T1000 (cell line): ENCODE measurements around the gene CHI3L1.

Source experiments
- DNase-seq: peaks from one replicate; lab custom pipeline; 2025; ENCODE audit warnings: mixed read lengths; lab: John Stamatoyannopoulos, UW

Gene CHI3L1

DNA sequence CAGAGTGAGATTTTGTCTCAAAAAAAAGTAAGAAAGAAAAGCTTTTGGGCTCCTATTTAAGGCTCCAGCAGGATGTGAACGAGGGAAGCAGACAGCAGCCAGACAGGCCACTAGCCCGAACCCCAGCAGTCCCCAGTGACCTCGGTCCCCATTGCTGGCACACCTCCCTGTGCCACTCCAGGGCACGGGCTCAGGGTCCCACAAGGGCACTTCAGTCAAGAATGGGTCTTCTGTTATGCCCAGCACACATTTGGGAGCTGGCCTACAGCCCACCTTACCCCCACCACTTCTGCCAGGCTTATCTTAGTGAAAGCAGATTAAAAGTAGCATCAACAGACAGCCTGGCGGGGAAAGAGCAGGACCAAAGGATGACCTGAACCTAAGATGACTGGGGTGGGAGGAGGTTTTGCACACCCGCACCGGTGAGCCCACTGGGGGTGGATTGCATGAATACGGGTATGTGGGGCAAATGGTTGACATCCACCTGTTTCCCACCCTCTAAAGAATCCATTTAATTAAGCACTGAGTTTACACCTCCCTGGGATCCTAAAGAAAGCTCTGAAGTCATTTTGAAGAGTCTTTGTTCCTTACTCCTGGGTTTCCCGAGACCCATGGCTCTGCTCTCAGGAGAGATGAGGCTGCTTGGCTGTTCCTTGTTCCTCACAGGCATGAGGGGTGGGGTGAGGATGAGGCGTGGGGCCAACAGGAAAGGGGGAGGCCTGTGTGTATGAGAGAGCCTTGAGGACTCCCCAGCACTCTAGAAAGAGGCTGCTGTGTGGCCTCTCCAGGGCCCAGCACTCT lies 4.7 kb downstream of the CHI3L1 start:
- no peak for DNase-seq

DNA sequence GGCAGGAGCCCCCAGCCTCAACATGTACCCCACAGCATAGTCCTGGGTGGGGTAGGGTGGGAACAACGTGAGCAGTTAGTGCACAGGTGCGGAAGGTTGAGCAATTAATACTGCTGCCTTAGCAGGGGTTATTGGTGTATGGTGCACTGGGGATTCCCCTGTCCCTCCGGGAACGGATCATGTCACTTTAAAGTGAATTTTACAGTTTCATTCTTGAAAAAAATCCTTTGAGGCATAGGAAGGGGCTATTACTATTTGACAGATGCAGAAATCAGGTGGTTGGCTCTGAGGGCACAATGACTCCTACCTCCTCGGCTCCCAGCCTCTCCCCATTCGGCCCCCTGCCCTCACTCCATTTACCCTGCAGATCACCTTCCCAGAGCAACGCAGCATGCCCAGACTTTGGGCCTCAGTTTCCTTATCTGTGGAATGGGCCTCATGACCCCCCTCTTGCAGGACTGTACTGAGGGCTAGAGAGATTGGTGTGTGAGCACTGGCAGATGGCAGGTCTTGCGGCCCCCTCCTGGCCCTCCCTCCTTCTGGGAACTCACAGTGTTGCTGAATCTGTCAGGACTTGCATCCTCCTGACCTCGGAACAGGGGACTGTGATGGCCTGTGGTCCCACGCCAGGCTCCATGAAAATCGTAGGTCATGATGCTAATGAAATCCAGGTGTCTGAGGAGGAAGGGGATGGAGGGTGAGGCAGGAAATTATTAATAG lies 5.7 kb downstream of the CHI3L1 start:
- no peak for DNase-seq

DNA sequence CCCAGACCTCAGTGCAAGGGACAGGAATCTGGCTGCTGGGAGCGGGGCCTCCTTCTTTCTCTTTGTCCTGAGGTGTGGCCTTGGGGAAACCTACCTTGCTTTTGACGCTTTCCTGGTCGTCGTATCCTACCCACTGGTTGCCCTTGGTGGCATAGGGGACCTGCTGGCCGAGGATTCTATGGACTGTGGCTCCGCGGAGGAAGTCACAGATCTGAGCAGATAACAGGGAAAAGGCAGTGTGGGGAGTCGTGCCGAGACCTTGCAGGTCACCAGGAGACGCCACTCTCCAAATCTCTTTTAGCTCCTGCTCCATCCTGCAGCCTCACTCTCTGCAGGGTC lies 6.9 kb downstream of the CHI3L1 start:
- DNase-seq: no peak

DNA sequence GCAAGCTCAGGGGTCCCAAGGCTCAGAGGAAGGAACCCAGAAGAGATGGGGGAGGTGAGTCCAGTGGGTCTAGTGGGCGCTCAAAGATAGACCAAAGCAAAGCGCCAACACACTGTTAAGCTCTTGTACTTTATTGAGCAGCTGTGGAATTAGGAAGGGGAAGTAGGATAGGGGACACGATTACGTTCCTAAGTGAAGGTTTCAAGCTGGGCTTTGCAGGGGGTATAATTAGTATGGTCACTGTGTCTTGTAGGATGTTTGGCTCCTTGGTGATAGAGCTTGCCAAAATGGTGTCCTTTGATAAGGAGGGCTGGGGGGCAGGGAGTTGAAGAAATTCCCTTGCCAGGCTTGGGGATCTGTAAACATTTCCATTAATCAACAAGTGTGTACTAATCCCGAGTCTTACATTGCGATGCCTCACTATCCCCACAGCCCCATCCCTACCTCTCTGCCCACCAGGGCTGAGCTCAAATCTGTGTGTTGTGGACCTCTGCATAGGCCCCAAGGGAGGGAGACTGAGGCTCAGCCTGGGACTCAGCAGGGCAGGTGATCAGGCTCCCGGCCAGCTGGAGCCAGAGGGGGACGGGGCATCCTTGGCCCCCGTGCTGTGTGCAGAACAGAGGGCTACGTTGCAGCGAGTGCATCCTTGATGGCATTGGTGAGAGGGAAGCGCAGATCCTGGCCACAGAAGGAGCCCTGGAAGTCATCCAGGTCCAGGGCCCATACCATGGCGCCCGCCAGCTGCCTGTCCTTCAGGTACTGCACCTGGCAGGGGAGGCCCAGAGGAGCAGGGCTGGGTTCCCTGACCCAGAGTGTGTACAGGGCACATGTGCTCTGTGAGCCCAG lies 7.5 kb downstream of the CHI3L1 start:
- no peak for DNase-seq

DNA sequence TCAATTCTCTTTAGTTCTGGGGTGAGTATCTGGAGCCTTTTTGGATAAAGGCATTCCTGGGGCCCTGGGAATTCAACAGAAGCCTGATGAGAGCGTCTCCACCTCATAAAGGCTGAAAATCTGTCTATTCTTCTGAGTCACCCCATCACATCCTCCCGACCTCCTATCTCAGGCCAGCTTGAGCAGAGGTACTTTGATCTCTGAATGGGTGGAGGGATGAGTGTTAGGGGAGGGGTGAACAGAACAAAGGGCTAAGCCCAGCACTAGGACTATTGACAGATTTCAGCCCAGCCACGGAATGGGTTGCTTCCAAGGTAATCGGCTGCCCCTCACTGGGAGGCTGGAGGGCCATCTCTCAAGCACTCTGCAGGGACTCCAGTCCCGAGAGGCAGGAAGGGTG lies 8.4 kb downstream of the CHI3L1 start:
- DNase-seq: no peak

DNA sequence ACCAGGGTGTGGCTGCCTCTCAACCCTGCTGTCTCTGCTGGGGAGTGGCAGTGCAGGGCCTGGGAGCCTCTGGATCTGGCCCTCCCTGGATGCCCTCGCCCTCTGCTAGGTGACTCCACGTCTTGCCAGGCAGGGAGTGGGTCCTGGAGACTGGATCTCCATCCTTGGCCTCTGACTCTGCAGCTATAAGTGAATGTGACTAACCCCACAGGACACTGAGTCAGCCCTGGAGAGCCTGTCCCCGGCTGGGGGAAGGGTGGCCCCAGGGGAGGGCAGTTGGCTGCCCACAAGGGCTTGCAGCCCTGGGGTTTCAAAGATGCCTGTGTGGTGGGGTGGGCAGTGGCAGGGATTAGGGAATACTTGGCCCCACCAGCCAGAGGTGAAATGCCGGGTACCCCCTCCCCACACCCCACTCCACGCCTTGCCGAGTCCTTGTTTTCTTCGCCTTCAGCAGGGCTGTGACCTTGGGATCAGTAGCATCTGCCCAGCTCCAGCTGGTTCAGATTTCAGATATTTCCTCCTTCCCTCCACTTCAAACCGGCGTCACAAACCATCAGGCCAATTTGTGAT lies 8.9 kb downstream of the CHI3L1 start:
- peak; percentile 23 for DNase-seq

DNA sequence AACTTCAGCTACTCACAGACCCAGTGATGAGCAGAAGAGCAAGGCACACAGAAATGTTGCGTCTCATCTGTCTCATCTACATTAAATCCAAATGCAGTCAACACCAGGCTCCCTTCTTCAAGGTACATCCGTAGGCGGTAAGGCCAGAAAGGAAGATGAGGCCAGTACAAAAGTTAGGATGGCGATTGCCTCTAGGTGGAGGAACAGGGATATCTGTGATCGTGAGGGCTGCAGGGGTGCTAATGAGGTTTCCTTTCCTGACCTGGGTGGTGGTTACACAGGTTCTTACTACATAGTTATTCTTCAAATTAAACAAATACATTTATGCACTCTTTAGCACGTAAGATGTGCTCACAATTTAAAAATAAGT lies 9.5 kb downstream of the CHI3L1 start:
- no peak for DNase-seq

DNA sequence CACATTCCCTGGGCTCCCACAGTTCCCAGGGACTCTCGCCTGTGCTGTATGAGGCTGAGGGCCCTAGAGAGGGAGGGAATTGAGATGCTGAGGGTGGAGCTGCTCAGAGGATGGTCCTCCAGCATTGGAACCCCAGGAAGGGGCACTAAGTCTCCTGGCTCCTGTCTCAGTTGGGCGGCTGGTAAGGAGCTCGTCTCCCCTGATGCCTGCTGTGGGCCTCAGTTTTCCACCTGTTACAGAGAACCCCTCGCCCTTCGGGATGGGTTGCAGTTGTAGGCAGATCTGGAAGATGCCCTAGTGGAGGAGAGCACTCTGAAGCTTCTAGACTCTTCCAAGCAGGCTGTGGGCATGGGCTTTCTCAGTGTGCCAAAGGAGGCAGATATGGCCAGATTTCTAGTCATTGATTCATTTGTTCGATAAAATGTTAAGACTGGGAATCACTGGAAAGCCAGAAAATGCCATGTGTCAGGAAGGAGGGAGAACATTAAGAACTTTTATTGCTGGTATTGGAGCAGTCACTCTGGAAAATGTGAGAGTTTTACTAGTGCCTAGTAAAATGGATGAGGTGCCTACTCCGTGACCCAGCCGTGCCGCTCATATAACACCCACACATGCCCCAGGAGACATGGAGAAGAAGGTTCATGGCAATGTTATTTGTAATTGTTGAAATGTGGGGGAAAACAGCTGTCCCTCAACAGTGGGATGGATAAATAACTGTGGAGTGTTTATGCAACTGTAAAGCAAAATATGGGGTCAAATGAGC lies 10.1 kb downstream of the CHI3L1 start:
- DNase-seq: no peak

DNA sequence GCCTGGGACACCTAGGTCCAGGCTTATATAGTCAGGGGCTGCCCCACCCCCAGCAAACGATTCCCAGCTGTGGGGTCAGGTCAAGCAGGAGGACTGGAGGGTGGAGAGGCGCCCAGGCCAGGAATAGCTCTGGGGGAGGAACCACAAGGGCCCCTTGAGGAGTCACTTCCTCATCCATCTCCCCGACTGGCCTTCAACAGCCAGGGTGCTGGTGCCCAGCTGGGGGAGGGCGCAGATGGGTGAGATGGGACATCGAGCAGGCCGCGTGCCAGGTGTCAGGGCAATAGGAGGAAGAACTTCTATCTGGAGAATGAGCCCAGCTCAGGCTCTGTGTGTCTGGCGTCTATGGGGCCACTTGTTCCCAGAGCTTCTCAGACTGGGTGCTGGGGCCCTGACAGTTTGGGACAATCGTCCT lies 10.7 kb downstream of the CHI3L1 start:
- DNase-seq: no peak

DNA sequence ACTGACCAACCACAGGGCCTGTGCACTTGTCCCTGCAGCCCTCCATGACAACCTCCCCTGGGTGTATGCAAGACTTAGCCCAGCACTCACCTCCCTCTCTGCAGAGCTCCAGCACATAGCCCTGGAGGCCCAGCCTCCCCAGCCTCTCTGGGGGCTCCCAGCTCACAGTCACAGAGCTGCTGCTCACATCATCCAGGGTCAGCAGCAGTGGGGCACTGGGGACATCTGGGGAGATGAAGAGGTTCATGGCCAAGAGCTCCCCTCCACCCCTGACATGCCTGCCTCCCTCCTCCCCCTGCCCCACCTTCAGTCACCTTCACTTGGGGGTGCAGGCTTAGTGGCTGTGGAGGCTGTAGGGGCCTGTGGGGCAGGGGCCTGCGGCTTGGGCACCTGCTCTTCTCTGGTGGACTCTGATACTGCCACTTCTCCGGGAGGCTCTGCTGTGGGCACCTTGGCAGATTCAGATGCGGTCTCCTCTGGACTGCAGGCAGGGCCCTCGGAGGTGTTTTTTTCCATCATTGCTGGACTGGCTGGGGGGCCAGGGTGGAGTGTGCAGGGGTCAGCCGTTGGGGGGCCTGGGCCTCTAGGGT lies 11.2 kb downstream of the CHI3L1 start, which contains the start of gene MYBPH:
MYBPH (minus strand) TSS at position 590 of the 590 bp plus-strand sequence; CDS start at position 519, 71 bp downstream.
- DNase-seq: no peak

DNA sequence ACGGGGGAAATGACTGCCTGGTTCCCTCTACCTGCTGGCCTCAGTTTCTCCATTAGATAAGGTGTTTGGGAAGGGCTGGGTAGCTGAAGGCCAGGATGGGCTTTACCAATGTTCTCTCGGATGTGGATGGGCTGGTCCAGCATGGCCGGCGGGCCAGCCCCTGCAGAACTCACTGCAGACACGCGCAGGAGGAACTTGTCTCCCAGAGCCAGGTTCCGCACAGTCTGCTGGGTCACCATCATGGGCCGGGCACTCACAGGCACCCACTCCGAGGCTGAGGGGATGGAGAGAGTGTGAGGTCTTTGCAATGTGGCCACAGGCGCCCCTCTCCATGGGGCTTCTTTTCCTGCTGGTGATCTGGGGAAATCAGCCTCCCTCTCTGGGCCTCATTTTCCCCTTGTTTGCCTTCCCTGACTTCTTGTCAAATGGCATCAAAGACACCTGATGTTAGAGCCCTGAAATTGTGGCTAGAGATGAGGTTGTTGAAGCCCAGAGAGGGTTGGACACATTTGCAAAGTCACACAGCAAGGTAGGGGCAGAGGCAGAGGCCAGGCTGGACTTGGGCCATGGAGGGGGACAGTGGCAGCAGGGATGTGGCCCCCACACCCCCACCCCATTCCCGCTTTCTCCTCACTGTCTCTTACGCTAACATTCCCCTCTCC lies 12.0 kb downstream of the CHI3L1 start:
- DNase-seq: no peak

DNA sequence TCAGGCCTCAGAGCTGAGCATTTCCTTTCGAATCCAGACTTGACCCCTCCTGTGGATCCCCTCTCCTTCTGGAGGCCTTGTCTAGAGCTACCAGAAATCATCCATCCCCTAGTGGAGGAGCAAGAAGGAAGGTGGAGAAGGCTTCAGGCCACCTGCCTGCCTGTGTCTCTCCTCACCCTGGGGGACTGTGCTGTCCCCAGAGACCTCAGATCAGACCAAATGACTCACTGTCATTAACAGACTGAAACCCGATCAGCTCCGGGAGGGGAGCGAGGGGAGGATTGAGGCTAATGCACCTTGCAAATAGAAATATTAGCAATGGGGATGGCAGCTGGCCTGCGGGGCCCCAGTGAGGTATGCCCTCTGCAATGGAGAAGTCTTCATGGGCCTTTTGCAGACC lies 12.9 kb downstream of the CHI3L1 start:
- no peak for DNase-seq

DNA sequence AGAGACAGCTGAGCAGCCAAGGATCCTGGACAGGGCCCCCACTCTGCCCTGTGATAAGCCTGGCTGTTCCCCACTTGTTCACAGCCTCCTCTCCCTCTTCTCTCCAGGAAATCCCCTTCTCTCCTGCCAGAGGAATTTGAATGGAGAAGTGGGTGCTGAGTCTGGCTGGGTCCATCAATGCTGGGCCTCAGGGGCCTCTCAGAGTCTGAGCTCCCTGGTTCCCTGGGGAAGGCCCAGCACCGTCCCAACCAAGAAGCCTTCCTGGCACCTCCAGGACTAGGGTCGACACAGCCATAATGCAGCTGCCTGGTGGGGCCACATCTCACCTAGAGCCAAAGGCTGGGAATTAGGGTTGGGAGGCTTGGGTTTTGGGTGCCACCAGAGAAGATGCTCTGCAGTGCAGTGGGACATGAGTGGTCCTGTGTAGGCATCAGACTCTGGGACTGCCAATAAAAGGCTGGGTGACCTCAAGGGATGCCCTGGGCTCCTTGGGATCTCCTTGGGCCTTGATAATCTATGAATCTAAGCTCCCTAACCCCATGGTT lies 13.4 kb downstream of the CHI3L1 start:
- no peak for DNase-seq

DNA sequence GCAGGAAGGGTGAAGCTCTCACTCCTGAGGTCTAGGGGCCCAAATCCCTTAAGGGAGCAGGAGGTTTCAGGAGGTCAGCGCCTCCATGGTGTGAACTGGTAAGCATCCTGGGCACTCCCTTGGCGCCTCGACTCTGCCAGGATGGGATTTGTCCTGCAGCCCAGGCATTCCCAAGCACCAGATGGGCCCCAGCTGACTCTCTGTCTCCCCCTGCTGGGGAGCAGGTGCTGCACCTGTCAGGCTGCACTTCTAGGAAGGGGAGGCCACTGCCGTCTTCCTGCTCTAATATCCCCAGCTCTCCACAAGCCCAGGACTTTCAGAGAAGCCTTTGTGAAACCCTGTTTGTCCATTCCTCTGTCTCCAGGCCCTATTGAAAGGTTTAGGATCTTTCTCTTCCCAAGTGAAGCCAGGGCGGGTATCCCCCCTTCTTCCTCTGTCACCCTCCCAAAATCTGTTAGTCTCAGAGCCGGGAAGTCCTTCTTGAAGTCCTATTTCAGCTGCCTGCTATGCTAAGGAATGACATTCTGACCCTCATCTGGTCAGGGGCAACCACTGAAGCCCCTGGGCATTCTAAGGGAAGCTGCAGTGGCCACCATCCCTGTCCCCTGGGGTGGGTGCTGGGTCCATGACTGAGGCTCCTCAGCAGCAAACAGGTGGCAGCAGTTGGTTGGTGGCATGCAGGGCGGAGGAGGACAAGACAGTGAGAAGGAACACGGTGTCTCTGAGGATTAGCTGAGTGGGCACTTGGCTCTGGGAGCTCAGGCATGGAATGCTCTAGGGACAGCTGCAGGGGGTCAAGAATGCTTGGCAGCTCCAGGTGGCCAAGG lies 14.1 kb downstream of the CHI3L1 start:
- no peak for DNase-seq

DNA sequence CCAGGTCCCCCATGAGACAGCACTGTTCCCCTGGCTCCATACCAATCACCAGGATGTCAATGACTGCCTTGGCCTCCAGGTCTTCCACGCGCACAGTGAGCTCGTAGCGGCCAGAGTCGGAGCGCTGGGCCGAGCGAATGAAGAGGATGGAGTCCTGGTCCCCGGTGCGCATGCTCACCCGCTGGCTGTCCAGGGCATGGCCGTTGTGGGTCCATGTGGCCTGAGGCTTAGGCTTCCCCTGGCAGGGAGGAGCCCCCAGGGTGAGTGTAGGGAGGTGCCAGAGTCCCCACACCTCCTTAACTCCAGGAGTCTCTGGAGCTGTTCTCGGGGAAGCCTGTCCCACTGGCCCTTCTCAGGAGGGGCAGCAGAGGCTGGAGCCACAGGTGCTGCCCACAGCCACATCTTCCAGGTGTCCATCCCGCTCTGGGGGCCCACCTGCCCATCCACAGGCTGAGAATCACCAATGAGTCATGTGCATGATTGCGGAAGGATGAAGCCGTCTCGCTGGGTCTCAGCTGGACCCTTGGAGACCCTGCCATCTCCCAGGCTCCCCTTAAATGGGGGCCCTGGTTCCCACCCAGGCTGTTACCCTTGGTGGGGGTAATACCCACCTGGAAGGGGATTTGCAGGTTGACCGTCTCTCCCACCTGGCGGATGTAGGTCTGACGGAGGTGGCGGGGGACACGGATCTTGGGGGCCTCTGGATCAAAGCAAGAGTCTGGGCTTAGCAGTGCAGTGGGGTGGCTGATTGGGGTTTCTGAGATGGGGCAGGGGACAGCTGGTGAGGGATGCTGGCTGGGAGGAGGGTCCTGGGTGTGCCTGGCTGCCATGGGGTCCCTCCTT lies 14.9 kb downstream of the CHI3L1 start:
- no peak for DNase-seq

DNA sequence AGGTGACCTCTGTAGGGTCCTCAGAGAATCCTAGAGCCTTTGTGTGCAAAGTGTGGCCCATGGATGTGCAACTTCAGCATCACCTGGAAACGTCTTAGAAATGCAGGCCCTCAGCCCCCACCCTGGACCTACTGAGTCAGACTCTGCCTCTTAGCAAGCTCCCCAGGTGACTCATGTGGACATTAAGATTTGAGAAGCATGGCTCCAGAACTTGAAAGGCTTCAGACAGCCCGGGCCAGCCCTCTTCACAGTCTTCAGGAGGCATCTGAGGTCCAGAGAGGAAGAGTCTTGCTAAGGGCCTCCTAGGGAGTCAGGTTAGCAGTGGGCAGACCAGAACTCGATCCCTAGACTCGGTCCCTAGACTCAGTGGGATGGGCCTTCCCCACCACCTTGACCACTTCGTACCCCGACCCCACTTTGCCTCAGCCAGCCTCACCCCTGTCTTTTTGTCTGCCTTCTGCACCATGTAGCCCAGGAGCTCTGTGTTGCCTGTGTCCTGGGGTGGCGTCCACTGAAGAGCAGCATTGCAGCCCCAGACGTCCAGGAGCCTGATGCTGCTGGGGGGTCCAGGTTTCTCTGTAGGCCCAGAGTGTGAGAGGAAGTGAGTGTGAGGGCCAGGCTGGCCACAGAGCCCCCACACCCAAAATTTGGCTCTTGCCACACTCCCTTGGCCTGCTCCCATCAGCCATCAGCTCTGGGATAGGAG lies 15.7 kb downstream of the CHI3L1 start:
- no peak for DNase-seq

DNA sequence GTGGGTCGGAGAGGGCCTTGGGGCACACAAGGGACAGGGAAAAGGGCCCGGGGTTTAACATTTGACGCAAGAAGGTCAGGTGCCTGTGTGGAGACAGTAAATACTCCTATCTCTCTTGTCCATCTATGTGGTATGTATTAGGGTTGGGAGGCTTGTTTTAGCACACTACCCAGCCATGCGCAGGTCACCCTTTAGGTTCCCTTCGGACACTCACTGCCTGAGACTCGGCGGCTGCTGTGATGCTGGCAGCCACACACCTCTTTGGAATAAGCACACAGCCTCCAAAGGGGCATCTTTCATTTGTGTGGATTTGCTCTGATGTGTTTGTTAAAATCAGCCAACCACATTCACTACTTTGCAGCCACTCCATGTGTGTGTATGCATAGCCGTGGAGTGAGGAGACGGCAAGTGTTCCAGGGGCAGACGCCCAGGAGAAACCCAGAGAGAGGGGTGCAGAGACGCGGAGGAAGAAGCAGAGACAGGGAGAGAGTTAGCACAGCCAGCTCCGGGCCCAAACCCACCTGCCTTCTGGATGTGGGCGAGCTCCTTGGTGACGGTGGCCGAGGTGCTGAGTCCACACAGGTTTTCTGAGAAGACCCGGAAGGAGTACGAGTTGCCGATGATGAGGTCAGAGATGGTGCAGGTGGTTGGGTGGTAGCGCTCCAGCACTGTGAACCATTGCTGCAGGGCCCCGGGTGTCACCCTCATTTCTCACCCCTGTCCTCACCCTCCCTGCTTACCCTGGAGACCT lies 16.6 kb downstream of the CHI3L1 start:
- DNase-seq: no peak
